Measurements from ENCODE around the gene CFAP77.

DNA sequence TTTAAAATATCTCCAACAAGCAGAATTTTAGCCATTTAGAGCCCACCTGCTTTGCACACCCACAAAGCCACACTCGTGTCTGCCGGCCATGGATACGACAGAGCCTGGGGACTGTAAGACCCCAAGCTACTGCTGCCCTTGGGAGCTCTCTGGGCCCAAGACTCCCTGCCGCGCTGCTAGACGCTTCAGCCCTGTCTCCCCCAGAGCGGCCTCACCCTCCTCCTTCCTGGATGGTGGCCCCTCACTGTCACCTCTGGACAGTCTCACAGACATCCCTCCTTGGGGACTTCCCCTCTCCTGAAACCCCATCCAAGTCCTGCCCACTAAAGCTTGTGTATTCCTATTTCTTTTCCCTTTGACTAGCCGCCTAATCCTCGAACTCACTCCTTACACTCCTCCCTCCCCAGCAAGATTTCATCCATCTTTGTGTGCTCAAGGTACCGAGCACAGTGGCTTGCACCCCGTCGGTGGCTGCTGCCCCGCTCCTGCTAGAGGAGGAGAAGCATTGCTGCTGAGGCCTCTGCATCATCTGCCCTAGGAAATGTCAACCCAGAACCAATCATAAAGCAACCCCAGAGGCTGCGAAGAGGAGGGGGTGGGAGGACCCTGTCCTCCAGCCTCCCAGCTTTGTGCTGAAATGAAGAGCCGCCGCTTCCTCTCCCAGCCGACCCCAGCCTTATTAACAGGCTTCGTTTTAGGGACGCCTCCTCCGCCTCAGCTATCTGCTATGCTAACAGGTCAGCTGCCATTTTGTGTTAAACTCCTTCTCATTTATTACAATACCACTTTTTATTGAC lies 71.2 kb downstream of the CFAP77 start:
- no peak for TF ChIP-seq EZH2 (IDR thresholded peaks at IDR 0.05; ENCODE audit: insufficient read depth, poor library complexity, severe bottlenecking)
- no peak for TF ChIP-seq EZH2phosphoT487 (IDR thresholded peaks at IDR 0.05; ENCODE audit: insufficient read depth, low read depth)
